Spinal cord (tissue), 10 donors: ENCODE results near the gene CYP2S1. TPM values are rescaled to one million over a fixed set of nuclear protein-coding genes. Genes with fewer than 3 reads are reported as not detected.

Experiments
- DNase-seq, 6 donors: peaks; one replicate each; pipeline versions ENCODE4 v3.0.0 to v3.0.0-alpha.2; 2013 to 2015; ENCODE audit warnings: low spot score in 6 of 6, low read depth in 4 of 6
- H3K27ac ChIP-seq: one replicate; pipeline ENCODE4 v1.5.1; 2013; ENCODE audit warnings: low read depth, low read length, control low read depth
- H3K27me3 ChIP-seq: one replicate; pipeline ENCODE4 v1.6.1; 2013; ENCODE audit warnings: low read length; ENCODE audit not compliant: control insufficient read depth, insufficient read depth
- H3K36me3 ChIP-seq: one replicate; pipeline ENCODE4 v1.6.1; 2013; ENCODE audit warnings: low read length; ENCODE audit not compliant: control insufficient read depth, insufficient read depth
- H3K4me1 ChIP-seq: one replicate; pipeline ENCODE4 v1.6.1; 2013; ENCODE audit warnings: low read length; ENCODE audit not compliant: control insufficient read depth, insufficient read depth
- H3K4me3 ChIP-seq: one replicate; pipeline ENCODE4 v1.5.1; 2013; ENCODE audit warnings: low read depth, low read length, control low read depth
- H3K9me3 ChIP-seq: one replicate; pipeline ENCODE4 v1.6.1; 2013; ENCODE audit warnings: low read length; ENCODE audit not compliant: control insufficient read depth, insufficient read depth
- WGBS: methylation state at CpG from one replicate; pipeline ENCODE4 v1.1.5; 2013; ENCODE audit warnings: missing lambda C conversion rate; ENCODE audit not compliant: insufficient coverage; 5-methylcytosine and 5-hydroxymethylcytosine counted together
- polyA plus RNA-seq, 2 donors: library from polyadenylated mRNA; unstranded; fragments of 120-200 nt; gene quantifications; one replicate each; pipeline ENCODE4 v1.2.1, GENCODE V29; 2013; ENCODE audit not compliant: insufficient read length in 2 of 2
- total RNA-seq, 2 donors: library from RNA; depleted of rRNA in 1 of 2; stranded (reverse); fragments of 120-200 nt in 1 of 2; fragments of >200 nt in 1 of 2; gene quantifications; one replicate each; pipeline versions ENCODE4 v1.2.3 to v1.2.4, GENCODE V29; 2013 to 2014
- donor health status: healthy.

The CYP2S1 gene
- total and polyA plus RNA-seq, 4 donors, result 0.44 to 4.8 (median 3.5) TPM

- Histone ChIP-seq H3K4me3 (no peak overlapping the region), H3K27ac (no peak overlapping the region), H3K36me3 (peaks cover 29% of the 10 kb centered on the region), H3K4me1 (no peaks in the 10 kb centered on the region), H3K27me3 (no peaks in the 10 kb centered on the region), H3K9me3 (no peaks in the 10 kb centered on the region)
- DNase-seq, result no peak
- WGBS, result 85% methylated on average over 2 of the region's 8 CpGs
Measured at GRCh38 chr19:41234512-41235168, 41.6 kb downstream of the CYP2S1 start.

GRCh38 chr19:41235480-41235879 lies 42.5 kb downstream of the CYP2S1 start:
- no peaks in the 10 kb centered on the region for H3K9me3 ChIP-seq
- no peaks in the 10 kb centered on the region for H3K4me1 ChIP-seq
- H3K27ac ChIP-seq, result no peak overlapping the region
- H3K36me3 ChIP-seq, result peaks cover 34% of the 10 kb centered on the region
- no peak overlapping the region for H3K4me3 ChIP-seq
- H3K27me3 ChIP-seq, result no peaks in the 10 kb centered on the region
- 96% methylated on average over 3 of the region's 4 CpGs for WGBS
- DNase-seq, result no peak

GRCh38 chr19:41238244-41238643 lies 45.2 kb downstream of the CYP2S1 start:
- Histone ChIP-seq H3K27me3 (no peaks in the 10 kb centered on the region), H3K27ac (no peak overlapping the region), H3K36me3 (peaks cover 41% of the 10 kb centered on the region), H3K4me3 (no peak overlapping the region), H3K4me1 (no peaks in the 10 kb centered on the region), H3K9me3 (no peaks in the 10 kb centered on the region)
- DNase-seq, result no peak
- WGBS, result 93% methylated on average over 10 of the region's 10 CpGs

- no peaks in the 10 kb centered on the region for H3K27me3 ChIP-seq
- H3K4me3 ChIP-seq, result no peak overlapping the region
- 92% methylated on average over 9 of the region's 9 CpGs for WGBS
- no peaks in the 10 kb centered on the region for H3K9me3 ChIP-seq
- no peaks in the 10 kb centered on the region for H3K4me1 ChIP-seq
- no peak for DNase-seq
- peaks cover 37% of the 10 kb centered on the region for H3K36me3 ChIP-seq
- H3K27ac ChIP-seq, result no peak overlapping the region
Measured at GRCh38 chr19:41239363-41239762, 46.3 kb downstream of the CYP2S1 start.

GRCh38 chr19:41239961-41240574 lies 47.0 kb downstream of the CYP2S1 start:
- WGBS, result 90% methylated on average over 2 of the region's 2 CpGs
- Histone ChIP-seq H3K27ac (no peak overlapping the region), H3K36me3 (peaks cover 37% of the 10 kb centered on the region)

GRCh38 chr19:41241859-41242258 lies 48.8 kb downstream of the CYP2S1 start:
- Histone ChIP-seq H3K9me3 (no peaks in the 10 kb centered on the region), H3K36me3 (peaks cover 37% of the 10 kb centered on the region), H3K27ac (no peak overlapping the region), H3K27me3 (no peaks in the 10 kb centered on the region), H3K4me1 (no peaks in the 10 kb centered on the region), H3K4me3 (no peak overlapping the region)
- 92% methylated on average over 2 of the region's 5 CpGs for WGBS
- no peak for DNase-seq

More at GRCh38 chr19:41239961-41240574, 47.0 kb downstream of the CYP2S1 start:
- Histone ChIP-seq H3K4me1 (no peaks in the 10 kb centered on the region), H3K4me3 (no peak overlapping the region), H3K27me3 (no peaks in the 10 kb centered on the region), H3K9me3 (no peaks in the 10 kb centered on the region)
- no peak for DNase-seq

GRCh38 chr19:41244117-41244516 lies 51.1 kb downstream of the CYP2S1 start:
- no peaks in the 10 kb centered on the region for H3K9me3 ChIP-seq
- H3K27ac ChIP-seq, result no peak overlapping the region
- 83% methylated on average over 2 of the region's 4 CpGs for WGBS
- DNase-seq, result no peak
- H3K4me3 ChIP-seq, result no peak overlapping the region
- H3K4me1 ChIP-seq, result no peaks in the 10 kb centered on the region
- H3K36me3 ChIP-seq, result peaks cover 36% of the 10 kb centered on the region
- H3K27me3 ChIP-seq, result no peaks in the 10 kb centered on the region

GRCh38 chr19:41245843-41246242 lies 52.8 kb downstream of the CYP2S1 start:
- no peak overlapping the region for H3K4me3 ChIP-seq
- H3K9me3 ChIP-seq, result no peaks in the 10 kb centered on the region
- H3K4me1 ChIP-seq, result no peaks in the 10 kb centered on the region
- DNase-seq, result no peak
- no peaks in the 10 kb centered on the region for H3K27me3 ChIP-seq
- no peak overlapping the region for H3K27ac ChIP-seq
- whole genome bisulfite sequencing, result 75% methylated on average over 1 of the region's 3 CpGs
- H3K36me3 ChIP-seq, result peaks cover 29% of the 10 kb centered on the region

DNA sequence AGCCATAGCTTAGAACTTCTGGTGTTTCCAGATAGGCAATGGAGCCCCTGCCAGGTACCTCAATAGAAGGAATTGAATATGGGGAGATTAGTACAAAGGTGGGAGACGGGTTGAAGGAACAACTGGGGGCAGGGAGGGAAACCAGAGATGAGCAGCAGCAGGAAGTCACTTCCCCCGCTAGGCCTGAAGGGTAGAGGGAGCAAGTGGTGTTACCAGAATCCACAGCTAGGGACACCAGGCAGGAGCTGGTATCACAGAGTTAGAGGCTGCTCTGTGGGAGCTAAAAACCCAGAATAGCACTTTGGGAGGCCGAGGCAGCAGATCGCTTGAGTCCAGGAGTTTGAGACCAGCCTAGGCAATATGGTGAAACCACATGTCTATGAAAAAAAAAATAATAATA lies 55.9 kb downstream of the CYP2S1 start:
- WGBS, result 90% methylated on average over 2 of the region's 4 CpGs
- Histone ChIP-seq H3K9me3 (no peaks in the 10 kb centered on the region), H3K4me1 (no peaks in the 10 kb centered on the region), H3K27me3 (no peaks in the 10 kb centered on the region), H3K27ac (no peak overlapping the region), H3K4me3 (no peak overlapping the region), H3K36me3 (peaks cover 32% of the 10 kb centered on the region)
- DNase-seq, result no peak
